DMS153 treated with DMSO at 0.1 percent for 48 hours (cell line): ENCODE results near the gene TP53TG3D.
"Not testable (repeated sequence)": the region's sequence is repeated elsewhere in the genome, so short reads cannot be mapped to it uniquely, and the experiment has no call there.

ENCODE experiments used
- DNase-seq: peaks from one replicate; lab custom pipeline; 2025; ENCODE audit not compliant: unreplicated experiment; lab: John Stamatoyannopoulos, UW

TP53TG3D gene, protein sequence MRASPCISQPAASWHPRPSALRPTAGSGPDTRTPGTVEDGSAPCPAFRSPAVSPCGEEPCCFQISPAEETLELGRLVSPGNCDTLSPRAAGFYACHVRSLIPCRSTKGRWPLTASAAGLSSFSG

DNA sequence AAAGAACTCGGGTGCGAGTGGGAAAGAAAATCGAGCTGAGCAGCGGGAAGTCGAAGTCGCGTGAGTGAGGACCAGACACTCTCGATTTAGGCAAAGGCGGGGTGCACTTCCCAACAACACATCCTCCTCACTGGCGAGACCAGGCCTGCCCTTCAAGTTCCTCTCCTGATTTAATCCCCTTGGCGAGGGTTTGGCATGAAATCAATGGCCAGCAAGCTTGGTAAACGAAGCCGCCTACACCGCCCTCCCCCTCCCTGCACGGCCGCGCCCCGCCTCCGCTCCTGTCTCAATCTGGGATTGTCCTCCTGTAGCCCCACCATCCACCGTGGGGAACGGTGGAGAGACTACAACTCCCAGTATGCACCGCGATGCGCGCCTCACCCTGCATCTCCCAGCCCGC, at the start of gene TP53TG3D:
TP53TG3D (plus strand) TSS at position 301 of the 400 bp plus-strand sequence; CDS start at position 369, 68 bp downstream.
- not testable (repeated sequence) for DNase-seq

DNA sequence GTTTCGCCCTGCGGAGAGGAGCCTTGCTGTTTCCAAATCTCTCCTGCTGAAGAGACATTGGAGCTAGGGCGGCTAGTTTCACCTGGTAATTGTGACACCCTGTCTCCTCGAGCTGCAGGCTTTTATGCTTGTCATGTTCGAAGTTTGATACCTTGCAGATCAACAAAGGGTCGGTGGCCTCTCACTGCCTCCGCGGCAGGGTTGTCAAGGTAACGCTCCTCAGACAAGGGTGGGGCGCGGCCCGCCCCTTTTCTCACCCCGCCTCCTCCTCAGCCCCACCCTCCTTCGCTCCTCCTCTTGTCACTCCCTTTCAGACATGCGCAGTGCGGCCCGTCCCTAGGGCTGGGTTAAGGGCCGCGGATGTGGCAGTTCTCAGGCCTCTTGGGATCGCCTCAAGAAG, 421 bp downstream of the TP53TG3D start:
- DNase-seq, result not testable (repeated sequence)

DNA sequence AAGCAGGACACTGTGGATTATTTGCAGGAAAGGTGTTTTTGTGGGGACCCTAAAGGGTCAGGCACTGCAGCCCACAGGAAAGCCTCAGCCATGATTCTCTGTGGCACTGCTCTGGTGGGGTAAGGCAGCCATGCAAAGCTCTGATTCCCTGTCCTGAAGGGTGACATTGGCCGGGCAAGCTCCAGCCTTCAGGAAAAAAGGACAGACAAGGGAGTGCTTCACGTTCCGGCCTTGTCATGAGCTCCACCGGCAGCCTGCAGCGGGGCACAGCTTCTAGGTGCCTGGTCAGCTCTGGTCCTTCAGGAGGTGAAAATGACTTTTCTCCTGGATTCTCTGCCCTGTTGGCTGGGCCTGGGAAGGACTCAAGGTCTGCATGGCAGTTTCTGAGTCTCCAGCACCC, 8.4 kb downstream of the TP53TG3D start:
- DNase-seq, result not testable (repeated sequence)

DNA sequence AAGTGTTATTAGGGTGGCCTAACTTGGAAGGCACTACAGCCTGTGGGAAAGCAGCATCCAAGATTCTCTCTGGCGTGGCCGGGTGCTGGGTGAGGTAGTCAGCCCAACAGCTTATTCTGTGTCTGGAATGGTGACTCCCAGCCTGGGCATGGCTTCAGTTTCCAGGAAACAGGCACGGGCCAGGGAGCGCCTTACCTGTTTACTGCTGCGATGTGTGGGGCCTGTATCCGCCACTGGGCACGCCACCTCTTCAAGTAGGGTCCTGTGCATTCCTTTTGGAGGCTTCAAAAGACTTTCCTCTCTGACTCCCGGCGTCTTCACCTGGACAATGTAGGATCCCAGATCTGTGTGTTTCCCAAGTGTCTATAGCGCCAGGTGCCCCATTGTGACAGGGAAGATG, 10.5 kb downstream of the TP53TG3D start:
- not testable (repeated sequence) for DNase-seq

DNA sequence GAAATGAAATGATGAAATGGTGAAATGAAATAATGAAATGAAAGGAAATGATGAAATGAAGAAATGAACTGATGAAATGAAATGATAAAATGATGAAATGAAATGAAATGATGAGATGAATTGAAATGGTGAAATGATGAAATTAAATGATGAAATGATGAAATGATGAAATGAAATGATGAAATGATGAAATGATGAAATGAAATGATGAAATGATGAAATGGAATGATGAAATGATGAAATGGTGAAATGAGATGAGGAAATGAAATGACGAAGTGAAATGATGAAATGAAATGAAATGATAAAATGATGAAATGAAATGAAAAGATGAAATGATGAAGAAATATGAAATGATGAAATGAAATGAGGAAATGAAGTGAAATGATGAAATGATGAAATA, 28.8 kb downstream of the TP53TG3D start:
- DNase-seq, result not testable (repeated sequence)

DNA sequence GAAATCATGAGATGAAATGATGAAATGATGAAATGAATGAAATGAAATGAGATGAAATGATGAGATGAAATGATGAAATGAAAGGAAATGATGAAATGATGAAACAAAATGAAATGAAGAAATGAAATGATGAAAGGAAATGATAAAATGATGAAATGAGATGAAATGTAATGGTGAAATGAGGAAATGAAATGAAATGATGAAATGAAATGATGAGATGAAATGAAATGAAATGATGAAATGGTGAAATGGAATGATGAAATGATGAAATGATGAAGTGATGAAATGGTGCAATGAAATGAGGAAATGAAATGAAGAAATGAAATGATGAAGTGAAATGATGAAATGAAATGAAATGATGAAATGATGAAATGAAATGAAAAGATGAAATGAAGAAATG, 29.9 kb downstream of the TP53TG3D start:
- DNase-seq, result not testable (repeated sequence)

DNA sequence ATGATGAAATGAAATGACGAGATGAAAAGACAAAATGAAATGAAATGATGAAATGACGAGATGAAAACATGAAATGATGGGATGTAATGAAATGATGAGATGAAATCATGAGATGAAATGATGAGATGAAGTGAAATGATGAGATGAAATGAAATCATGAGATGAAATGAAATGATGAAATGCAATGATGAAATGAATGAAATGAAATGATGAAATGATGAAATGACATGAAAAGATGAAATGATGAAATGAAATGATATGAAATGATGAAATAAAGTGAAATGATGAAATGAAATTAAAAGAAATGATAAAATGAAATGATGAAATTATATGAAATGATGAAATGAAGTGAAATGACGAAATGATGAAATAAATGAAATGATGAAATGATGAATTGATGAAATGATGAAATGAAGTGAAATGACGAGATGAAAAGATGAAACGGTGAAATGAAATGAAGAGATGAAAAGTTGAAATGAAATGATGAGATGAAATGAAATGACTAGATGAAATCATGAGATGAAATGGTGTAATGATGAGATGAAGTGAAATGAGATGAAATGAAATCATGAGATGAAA, 30.9 kb downstream of the TP53TG3D start:
- not testable (repeated sequence) for DNase-seq

DNA sequence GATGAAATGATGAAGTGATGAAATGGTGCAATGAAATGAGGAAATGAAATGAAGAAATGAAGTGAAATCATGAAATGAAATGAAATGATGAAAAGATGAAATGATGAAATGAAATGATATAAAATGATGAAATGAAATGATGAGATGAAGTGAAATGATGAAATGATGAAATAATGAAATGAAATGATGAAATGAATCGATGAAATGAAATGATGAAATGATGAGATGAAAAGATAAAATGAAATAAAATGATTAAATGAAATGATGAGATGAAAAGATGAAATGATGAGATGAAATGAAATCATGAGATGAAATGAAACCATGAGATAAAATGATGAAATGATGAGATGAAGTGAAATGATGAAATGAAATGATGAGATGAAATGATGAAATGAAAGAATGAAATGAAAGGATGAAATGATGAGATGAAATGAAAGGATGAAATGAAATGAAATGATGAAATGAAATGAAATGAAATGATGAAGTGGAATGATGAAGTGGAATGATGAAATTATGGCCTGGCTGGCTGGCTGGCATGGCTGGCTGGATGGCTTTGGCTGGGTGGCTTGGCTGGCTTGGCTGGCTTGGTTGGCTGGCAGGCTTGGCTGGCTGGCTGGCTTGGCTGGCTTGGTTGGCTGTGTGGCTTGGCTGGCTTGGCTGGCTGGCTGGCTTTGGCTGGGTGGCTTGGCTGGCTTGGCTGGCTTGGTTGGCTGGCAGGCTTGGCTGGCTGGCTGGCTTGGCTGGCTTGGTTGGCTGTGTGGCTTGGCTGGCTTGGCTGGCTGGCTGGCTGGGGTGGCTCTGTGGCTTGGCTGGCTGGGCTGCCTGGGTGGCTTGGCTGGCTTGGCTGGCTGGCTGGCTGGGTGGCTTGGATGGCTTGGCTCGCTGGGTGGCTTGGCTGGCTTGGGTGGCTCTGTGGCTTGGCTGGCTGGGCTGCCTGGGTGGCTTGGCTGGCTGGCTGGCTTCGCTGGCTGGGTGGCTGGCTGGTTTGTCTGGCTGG, 32.0 kb downstream of the TP53TG3D start:
- not testable (repeated sequence) for DNase-seq

DNA sequence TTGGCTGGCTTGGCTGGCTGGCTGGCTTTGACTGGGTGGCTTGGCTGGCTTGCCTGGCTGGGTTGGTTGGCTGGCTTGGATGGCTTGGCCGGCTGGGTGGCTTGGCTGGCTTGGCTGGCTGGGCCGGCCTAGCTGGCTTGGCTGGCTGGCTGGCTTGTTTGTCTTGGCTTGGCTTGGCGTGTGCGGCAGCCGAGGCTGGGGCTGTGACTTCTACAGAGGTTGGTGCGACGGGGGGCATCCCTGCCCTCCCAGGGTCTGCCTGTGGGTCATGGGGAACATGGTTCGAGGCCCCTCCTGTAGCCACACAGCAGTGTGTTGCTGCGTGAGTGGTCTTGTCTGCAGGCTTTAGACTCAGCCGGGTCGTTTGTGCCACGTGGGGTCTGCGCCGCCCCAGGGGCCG, 33.1 kb downstream of the TP53TG3D start:
- DNase-seq, result not testable (repeated sequence)

DNA sequence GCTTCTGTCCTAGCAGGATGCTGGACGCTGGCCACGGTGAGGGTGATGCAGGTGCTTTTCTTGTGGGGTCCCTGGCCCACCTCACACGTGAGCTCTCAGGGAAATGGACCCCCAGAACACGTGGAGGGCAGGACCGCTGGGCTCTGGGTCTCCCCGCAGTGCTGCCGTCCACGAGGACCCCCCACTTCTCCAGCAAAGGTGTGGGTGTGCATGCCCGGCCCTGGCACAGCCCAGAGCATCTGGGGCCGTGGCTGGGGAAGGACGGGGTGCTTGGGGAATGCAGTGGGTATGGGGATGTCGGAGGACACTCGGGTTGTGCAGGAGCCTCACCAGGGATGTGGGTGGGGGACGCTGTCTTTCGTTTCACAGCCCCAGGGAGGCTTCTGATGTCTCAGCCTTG, 34.7 kb downstream of the TP53TG3D start:
- not testable (repeated sequence) for DNase-seq

DNA sequence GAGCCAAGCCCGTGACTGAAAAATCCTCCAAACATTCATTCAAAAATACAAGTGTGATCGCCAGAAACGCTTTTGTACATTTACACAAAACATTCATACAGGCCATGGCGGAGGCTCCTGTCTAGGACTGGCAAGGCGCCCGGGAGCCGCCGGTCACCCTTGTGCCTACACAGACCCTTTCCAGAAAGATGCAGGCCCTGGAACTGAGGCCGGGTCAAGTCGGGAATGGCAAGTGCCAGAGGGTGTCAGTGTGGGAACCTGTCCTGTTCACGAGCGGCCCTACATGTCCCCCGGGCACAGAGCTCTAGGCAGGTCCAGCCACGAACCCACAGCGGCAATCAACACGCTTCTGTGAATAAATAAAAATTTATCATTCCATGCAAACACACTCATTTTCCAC, 36.1 kb downstream of the TP53TG3D start:
- DNase-seq, result not testable (repeated sequence)

DNA sequence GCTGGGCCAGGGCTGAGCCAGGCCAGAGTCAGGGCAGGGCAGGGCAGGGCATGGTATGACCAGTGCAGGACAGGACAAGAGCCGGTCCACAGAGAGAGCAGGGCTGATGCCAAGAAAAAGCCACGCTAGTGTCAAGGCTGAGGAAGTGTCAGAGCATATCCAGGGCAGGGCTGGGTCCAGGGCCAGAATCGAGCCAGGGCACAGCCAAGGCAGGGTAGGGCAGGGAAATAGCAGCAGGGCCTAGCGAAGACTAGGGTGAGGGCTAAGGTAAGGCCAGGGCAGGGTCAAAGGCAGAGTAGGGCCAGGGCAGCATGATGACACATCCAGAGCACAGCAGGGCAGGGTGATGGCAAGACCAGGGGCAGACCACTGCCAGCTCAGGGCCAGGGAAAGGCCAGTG, 49.7 kb downstream of the TP53TG3D start:
- not testable (repeated sequence) for DNase-seq
